ENCODE results near the gene BTN1A1. TPM values are rescaled to one million over a fixed set of nuclear protein-coding genes. Genes with fewer than 3 reads are reported as not detected.

Gene BTN1A1
- total RNA-seq, 1 experiment from 2014 or later, result 0.15 TPM

DNA sequence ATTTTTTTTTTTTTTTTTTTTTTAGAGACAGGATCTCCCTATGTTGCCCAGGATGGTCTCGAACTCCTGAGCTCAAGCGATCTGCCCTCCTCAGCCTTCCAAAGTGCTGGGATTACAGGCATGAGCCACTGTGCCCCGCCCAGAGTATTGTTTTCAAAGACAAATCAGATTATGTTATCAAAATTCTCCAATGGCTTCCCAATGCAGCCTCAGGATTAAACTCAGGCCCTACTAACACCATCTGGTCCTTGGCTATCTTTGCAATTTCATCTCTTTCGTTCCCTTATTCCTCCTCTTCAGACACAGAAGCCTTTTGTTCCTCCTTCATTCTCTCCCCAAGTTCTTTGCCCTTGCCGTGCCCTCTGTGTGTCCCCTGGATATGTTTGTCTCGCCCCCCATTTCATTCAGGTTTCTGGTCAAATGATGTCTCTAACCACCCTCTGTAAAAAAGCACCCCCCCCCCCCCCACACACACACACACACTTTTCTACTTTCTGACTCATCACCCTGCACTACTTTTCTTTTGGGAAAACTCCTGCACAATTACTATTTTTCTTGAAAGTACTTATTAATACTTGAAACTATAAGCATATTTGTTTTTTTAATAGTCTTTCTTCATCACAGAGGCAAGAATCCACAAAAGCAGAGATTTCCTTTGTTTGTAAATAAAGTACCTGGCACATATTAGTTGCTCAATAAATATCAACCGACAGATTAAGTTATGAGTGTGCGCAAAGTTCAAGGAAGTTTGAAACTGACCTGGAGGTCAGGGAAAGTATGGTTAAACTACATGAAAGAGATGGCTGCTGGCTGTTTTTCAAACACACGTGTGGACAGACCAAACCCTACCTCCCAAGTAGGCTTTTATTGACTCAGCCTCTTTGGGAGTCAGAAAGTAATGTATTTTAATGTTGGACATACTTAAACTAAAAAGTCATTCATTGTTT lies 16.7 kb downstream of the BTN1A1 start:
- H3K27me3 Mint-ChIP-seq (ENCODE audit: low read depth), result no peaks in the 10 kb centered on the region; the same call in 1 of the 2 replicates
- no peaks in the 10 kb centered on the region for H3K36me3 Mint-ChIP-seq
- H3K27ac Mint-ChIP-seq, result no peak overlapping the region
- no peak for ATAC-seq
- TF ChIP-seq, protein P1, sequence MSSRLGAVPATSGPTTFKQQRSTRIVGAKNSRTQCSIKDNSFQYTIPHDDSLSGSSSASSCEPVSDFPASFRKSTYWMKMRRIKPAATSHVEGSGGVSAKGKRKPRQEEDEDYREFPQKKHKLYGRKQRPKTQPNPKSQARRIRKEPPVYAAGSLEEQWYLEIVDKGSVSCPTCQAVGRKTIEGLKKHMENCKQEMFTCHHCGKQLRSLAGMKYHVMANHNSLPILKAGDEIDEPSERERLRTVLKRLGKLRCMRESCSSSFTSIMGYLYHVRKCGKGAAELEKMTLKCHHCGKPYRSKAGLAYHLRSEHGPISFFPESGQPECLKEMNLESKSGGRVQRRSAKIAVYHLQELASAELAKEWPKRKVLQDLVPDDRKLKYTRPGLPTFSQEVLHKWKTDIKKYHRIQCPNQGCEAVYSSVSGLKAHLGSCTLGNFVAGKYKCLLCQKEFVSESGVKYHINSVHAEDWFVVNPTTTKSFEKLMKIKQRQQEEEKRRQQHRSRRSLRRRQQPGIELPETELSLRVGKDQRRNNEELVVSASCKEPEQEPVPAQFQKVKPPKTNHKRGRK (CRISPR knock-in tag; IDR thresholded peaks at IDR 0.05; ENCODE audit: borderline replicate concordance), result no peak
- TF ChIP-seq NFATC4 (CRISPR knock-in tag; IDR thresholded peaks at IDR 0.05), result no peak
- no peak for TF ChIP-seq ESRRA (CRISPR knock-in tag; IDR thresholded peaks at IDR 0.05; ENCODE audit: borderline replicate concordance)
- TF ChIP-seq, protein P2, sequence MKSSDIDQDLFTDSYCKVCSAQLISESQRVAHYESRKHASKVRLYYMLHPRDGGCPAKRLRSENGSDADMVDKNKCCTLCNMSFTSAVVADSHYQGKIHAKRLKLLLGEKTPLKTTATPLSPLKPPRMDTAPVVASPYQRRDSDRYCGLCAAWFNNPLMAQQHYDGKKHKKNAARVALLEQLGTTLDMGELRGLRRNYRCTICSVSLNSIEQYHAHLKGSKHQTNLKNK (CRISPR knock-in tag; IDR thresholded peaks at IDR 0.05), result no peak
- no peak for TF ChIP-seq GRHL2 (CRISPR knock-in tag; IDR thresholded peaks at IDR 0.05; ENCODE audit: insufficient replicate concordance, severe bottlenecking)
- TF ChIP-seq, protein P3, sequence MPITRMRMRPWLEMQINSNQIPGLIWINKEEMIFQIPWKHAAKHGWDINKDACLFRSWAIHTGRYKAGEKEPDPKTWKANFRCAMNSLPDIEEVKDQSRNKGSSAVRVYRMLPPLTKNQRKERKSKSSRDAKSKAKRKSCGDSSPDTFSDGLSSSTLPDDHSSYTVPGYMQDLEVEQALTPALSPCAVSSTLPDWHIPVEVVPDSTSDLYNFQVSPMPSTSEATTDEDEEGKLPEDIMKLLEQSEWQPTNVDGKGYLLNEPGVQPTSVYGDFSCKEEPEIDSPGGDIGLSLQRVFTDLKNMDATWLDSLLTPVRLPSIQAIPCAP (CRISPR knock-in tag; IDR thresholded peaks at IDR 0.05), result no peak
- TF ChIP-seq IRF2 (CRISPR knock-in tag; IDR thresholded peaks at IDR 0.05; ENCODE audit: borderline replicate concordance, low read depth), result no peak
- TF ChIP-seq, protein P4, sequence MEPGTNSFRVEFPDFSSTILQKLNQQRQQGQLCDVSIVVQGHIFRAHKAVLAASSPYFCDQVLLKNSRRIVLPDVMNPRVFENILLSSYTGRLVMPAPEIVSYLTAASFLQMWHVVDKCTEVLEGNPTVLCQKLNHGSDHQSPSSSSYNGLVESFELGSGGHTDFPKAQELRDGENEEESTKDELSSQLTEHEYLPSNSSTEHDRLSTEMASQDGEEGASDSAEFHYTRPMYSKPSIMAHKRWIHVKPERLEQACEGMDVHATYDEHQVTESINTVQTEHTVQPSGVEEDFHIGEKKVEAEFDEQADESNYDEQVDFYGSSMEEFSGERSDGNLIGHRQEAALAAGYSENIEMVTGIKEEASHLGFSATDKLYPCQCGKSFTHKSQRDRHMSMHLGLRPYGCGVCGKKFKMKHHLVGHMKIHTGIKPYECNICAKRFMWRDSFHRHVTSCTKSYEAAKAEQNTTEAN (CRISPR knock-in tag; IDR thresholded peaks at IDR 0.05), result no peak
- no peak for TF ChIP-seq ZNF396 (CRISPR knock-in tag; IDR thresholded peaks at IDR 0.05; ENCODE audit: borderline replicate concordance)
- no peak for TF ChIP-seq SMAD4 (CRISPR knock-in tag; IDR thresholded peaks at IDR 0.05)
- H3K4me1 Mint-ChIP-seq, result peaks cover 9% of the 10 kb centered on the region
- H3K4me3 Mint-ChIP-seq, result no peak overlapping the region
- DNase-seq (ENCODE audit: low spot score), result no peak
- no peaks in the 10 kb centered on the region for H3K9me3 Mint-ChIP-seq
- POLR2A ChIA-PET, result interaction anchor here (0.6 to 0.7 kb wide), 3 partner anchors 59 to 431 kb away, joined by 3 to 5 read pairs (median 4); partner anchors contain the start of gene BTN2A1
- CTCF ChIA-PET, result no interaction called here

DNA sequence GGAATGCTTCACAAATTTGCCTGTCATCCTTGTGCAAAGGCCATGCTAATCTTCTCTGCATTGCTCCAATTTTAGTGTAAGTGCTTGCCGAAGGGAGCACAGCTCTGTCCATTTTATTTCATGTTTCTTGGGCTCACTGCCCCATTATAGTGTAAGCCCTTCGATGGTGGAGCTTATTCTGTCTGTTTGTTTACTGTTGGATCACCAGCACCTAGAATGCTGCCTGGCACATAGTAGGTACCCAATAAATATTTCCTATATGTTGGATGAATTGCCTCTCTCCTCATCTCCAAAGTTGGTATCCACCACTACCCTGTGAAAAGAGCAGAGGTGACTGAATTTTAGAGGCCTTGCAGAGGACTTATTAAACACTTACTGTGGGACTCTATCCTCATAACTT lies 19.3 kb downstream of the BTN1A1 start:
- CTCF ChIA-PET, result interaction anchor here (2.5 kb wide), 1 partner anchor 178 kb away, joined by 6 read pairs; no protein-coding TSS in a partner anchor
- DNase-seq (ENCODE audit: low spot score) (no peak), ATAC-seq (no peak)
- Mint-ChIP-seq H3K4me1 (peaks cover 26% of the 10 kb centered on the region), H3K36me3 (no peaks in the 10 kb centered on the region), H3K4me3 (no peak overlapping the region), H3K27ac (no peak overlapping the region), H3K27me3 (ENCODE audit: low read depth) (no peaks in the 10 kb centered on the region; the same call in 1 of the 2 replicates), H3K9me3 (no peaks in the 10 kb centered on the region)
- TF ChIP-seq, protein P5, sequence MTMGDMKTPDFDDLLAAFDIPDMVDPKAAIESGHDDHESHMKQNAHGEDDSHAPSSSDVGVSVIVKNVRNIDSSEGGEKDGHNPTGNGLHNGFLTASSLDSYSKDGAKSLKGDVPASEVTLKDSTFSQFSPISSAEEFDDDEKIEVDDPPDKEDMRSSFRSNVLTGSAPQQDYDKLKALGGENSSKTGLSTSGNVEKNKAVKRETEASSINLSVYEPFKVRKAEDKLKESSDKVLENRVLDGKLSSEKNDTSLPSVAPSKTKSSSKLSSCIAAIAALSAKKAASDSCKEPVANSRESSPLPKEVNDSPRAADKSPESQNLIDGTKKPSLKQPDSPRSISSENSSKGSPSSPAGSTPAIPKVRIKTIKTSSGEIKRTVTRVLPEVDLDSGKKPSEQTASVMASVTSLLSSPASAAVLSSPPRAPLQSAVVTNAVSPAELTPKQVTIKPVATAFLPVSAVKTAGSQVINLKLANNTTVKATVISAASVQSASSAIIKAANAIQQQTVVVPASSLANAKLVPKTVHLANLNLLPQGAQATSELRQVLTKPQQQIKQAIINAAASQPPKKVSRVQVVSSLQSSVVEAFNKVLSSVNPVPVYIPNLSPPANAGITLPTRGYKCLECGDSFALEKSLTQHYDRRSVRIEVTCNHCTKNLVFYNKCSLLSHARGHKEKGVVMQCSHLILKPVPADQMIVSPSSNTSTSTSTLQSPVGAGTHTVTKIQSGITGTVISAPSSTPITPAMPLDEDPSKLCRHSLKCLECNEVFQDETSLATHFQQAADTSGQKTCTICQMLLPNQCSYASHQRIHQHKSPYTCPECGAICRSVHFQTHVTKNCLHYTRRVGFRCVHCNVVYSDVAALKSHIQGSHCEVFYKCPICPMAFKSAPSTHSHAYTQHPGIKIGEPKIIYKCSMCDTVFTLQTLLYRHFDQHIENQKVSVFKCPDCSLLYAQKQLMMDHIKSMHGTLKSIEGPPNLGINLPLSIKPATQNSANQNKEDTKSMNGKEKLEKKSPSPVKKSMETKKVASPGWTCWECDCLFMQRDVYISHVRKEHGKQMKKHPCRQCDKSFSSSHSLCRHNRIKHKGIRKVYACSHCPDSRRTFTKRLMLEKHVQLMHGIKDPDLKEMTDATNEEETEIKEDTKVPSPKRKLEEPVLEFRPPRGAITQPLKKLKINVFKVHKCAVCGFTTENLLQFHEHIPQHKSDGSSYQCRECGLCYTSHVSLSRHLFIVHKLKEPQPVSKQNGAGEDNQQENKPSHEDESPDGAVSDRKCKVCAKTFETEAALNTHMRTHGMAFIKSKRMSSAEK (CRISPR knock-in tag; IDR thresholded peaks at IDR 0.05; ENCODE audit: borderline replicate concordance), result no peak
- POLR2A ChIA-PET, result no interaction called here

All from WTC11 (cell line).